Measurements from ENCODE around the gene MUTYH.

Gene MUTYH

GRCh38 chr1:45380730-45381129 lies 40.5 kb upstream of the MUTYH start:
- TF ChIP-seq CTCF (IDR thresholded peaks at IDR 0.05; ENCODE audit: low read depth, low read length, missing control alignments) = no peak
- no peaks in the 10 kb centered on the region for H3K36me3 ChIP-seq (replicated peaks)
- no peak for DNase-seq
- H3K27ac ChIP-seq = no peak overlapping the region
- H3K4me3 ChIP-seq (ENCODE audit: low read depth, low read length) = no peak overlapping the region
- no peaks in the 10 kb centered on the region for H3K27me3 ChIP-seq (replicated peaks)
- in situ Hi-C loops (cut with HindIII; ENCODE audit: low pct_ligation_motif_present, low sequenced_read_pairs) = no loop called here

GRCh38 chr1:45380125-45380524 lies 39.9 kb upstream of the MUTYH start:
- no peak for TF ChIP-seq CTCF (IDR thresholded peaks at IDR 0.05; ENCODE audit: low read depth, low read length, missing control alignments)
- in situ Hi-C loops (cut with HindIII; ENCODE audit: low pct_ligation_motif_present, low sequenced_read_pairs) = no loop called here
- H3K27me3 ChIP-seq (replicated peaks) = no peaks in the 10 kb centered on the region
- H3K36me3 ChIP-seq (replicated peaks) = no peaks in the 10 kb centered on the region
- no peak overlapping the region for H3K27ac ChIP-seq
- no peak overlapping the region for H3K4me3 ChIP-seq (ENCODE audit: low read depth, low read length)
- no peak for DNase-seq

- TF ChIP-seq CTCF (IDR thresholded peaks at IDR 0.05; ENCODE audit: low read depth, low read length, missing control alignments) = no peak
- Histone ChIP-seq H3K36me3 (replicated peaks) (no peaks in the 10 kb centered on the region), H3K4me3 (ENCODE audit: low read depth, low read length) (no peak overlapping the region), H3K27me3 (replicated peaks) (no peaks in the 10 kb centered on the region), H3K27ac (no peak overlapping the region)
- no peak for DNase-seq
- in situ Hi-C loops (cut with HindIII; ENCODE audit: low pct_ligation_motif_present, low sequenced_read_pairs) = no loop called here
Observed at GRCh38 chr1:45379524-45379923, 39.3 kb upstream of the MUTYH start.

GRCh38 chr1:45378184-45378583 lies 37.9 kb upstream of the MUTYH start:
- no peaks in the 10 kb centered on the region for H3K36me3 ChIP-seq (replicated peaks)
- no peak for DNase-seq
- H3K4me3 ChIP-seq (ENCODE audit: low read depth, low read length) = no peak overlapping the region
- no peak overlapping the region for H3K27ac ChIP-seq
- in situ Hi-C loops (cut with HindIII; ENCODE audit: low pct_ligation_motif_present, low sequenced_read_pairs) = no loop called here
- no peak for TF ChIP-seq CTCF (IDR thresholded peaks at IDR 0.05; ENCODE audit: low read depth, low read length, missing control alignments)
- no peaks in the 10 kb centered on the region for H3K27me3 ChIP-seq (replicated peaks)

- Histone ChIP-seq H3K36me3 (replicated peaks) (no peaks in the 10 kb centered on the region), H3K27me3 (replicated peaks) (no peaks in the 10 kb centered on the region), H3K4me3 (ENCODE audit: low read depth, low read length) (no peak overlapping the region), H3K27ac (no peak overlapping the region)
- no peak for DNase-seq
- TF ChIP-seq CTCF (IDR thresholded peaks at IDR 0.05; ENCODE audit: low read depth, low read length, missing control alignments) = no peak
- in situ Hi-C loops (cut with HindIII; ENCODE audit: low pct_ligation_motif_present, low sequenced_read_pairs) = no loop called here
Observed at GRCh38 chr1:45375104-45376090, 35.2 kb upstream of the MUTYH start.
